Activated naive CD8-positive, alpha-beta T cell (primary cell): ENCODE data around the gene MELTF.

Experiments
- H3K27ac Mint-ChIP-seq: one replicate; pipeline ENCODE4 v1.8.0; 2021; ENCODE audit warnings: mixed read lengths
- H3K27me3 Mint-ChIP-seq: one replicate; pipeline ENCODE4 v1.8.0; 2021; ENCODE audit warnings: mixed read lengths
- H3K36me3 Mint-ChIP-seq: one replicate; pipeline ENCODE4 v1.8.0; 2021; ENCODE audit warnings: mixed read lengths
- H3K4me1 Mint-ChIP-seq: one replicate; pipeline ENCODE4 v1.8.0; 2021; ENCODE audit warnings: low read depth, mixed read lengths
- H3K4me3 Mint-ChIP-seq: one replicate; pipeline ENCODE4 v1.8.0; 2021; ENCODE audit warnings: mild to moderate bottlenecking, mixed read lengths
- H3K9me3 Mint-ChIP-seq: one replicate; pipeline ENCODE4 v1.8.0; 2021; ENCODE audit warnings: low read depth, mixed read lengths

Gene MELTF

DNA sequence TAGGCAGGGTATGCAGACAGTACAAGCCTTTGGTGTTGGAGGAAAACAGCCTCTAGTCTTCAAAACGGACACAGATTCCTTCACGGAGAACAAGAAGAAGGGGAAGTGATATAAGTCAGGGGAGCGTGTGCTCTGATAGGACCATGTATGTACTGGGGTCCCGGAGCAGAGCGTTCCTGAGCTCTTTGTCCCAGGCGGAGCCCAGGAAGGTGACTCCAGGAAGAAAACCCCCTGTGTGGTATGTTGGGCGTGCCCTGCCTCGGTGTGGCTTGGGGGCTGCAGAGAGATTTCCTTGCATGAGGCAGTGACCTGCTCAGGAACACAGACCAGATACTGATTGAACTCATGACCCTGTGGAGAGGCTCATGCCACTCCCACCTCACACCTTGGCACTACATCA lies 21.7 kb downstream of the MELTF start:
- Mint-ChIP-seq H3K4me1 (peaks cover 5% of the 10 kb centered on the region), H3K36me3 (no peaks in the 10 kb centered on the region)

DNA sequence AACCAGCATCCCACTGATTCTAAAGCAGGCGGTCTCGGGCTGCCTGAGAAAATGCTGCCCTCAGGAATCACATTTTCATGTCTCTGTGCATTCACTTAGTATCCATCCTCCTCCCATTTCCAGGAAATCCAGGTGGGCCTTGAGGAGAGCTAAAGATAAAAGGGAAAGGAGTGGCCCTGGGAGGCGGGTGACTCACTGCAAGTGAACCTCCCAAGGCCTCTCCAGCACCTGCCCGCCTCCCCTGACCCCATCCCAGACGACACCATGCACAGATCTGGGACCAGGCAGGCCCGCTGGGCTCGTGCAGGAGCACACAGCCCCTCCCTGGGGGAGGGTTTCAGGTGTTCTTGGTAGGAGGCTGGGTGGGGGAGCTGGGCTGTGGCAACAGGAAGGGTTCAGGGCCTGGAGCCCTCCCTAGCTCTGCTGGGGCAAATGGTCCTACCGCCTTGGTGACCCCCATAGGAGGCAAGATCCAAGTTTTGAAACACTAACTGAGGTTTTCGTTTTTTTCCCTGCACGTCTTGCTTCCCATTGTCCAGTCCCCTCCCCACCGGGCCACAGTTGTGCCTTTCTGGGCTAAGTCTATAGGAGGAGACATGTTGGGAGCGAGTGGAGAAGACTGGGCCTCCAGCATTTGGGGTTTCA lies 22.2 kb downstream of the MELTF start:
- no peaks in the 10 kb centered on the region for H3K36me3 Mint-ChIP-seq
- H3K9me3 Mint-ChIP-seq = no peaks in the 10 kb centered on the region
- no peak overlapping the region for H3K27ac Mint-ChIP-seq
- H3K4me3 Mint-ChIP-seq = no peak overlapping the region
- peaks cover 5% of the 10 kb centered on the region for H3K4me1 Mint-ChIP-seq
- no peaks in the 10 kb centered on the region for H3K27me3 Mint-ChIP-seq

More for the DNA sequence above, 21.7 kb downstream of the MELTF start:
- H3K27ac Mint-ChIP-seq = no peak overlapping the region
- no peaks in the 10 kb centered on the region for H3K9me3 Mint-ChIP-seq
- H3K4me3 Mint-ChIP-seq = no peak overlapping the region
- no peaks in the 10 kb centered on the region for H3K27me3 Mint-ChIP-seq

DNA sequence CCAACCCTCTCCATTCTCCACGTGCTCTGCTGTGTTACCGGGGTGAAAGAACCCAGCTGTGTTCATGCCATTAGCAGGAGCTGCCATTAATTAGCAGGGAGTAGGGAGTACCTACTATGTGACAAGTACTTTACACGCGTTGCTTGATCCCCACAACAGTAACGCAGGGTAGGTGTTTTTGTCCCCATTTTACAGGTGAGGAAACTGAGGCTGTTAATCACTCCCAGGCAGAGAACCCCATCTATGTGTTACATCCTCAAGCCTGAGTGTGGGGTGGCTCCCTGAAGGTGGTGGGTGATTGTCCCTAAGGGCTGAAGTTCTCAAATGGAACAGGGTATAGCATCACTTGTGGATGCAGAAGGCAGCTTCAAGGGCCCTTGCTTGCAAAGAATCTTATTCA lies 22.8 kb downstream of the MELTF start:
- H3K4me1 Mint-ChIP-seq = peaks cover 5% of the 10 kb centered on the region
- no peaks in the 10 kb centered on the region for H3K36me3 Mint-ChIP-seq
- H3K9me3 Mint-ChIP-seq = no peaks in the 10 kb centered on the region
- H3K27ac Mint-ChIP-seq = no peak overlapping the region
- H3K27me3 Mint-ChIP-seq = no peaks in the 10 kb centered on the region
- no peak overlapping the region for H3K4me3 Mint-ChIP-seq

DNA sequence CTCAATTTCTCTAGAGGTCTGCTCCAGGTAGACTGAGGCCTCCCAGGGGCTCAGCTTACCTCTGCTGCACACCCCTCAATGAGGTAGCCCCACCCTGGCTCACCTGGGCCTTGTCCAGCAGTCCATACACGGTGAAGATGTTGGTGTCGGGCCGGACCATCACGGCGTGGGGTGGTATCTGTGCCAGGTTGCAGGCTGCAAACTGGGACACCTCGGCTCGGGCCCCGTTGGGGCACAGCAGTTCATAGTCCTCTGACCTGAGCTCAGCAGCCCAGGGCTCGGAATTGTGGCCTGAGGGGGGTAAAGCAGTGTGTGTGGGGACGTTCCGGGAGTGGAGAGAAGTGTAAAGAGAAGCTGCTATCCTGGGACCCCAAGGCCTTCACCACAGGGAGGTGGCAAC lies 23.2 kb downstream of the MELTF start:
- Mint-ChIP-seq H3K36me3 (no peaks in the 10 kb centered on the region), H3K9me3 (no peaks in the 10 kb centered on the region), H3K27ac (no peak overlapping the region), H3K4me3 (no peak overlapping the region), H3K27me3 (no peaks in the 10 kb centered on the region), H3K4me1 (peaks cover 7% of the 10 kb centered on the region)

DNA sequence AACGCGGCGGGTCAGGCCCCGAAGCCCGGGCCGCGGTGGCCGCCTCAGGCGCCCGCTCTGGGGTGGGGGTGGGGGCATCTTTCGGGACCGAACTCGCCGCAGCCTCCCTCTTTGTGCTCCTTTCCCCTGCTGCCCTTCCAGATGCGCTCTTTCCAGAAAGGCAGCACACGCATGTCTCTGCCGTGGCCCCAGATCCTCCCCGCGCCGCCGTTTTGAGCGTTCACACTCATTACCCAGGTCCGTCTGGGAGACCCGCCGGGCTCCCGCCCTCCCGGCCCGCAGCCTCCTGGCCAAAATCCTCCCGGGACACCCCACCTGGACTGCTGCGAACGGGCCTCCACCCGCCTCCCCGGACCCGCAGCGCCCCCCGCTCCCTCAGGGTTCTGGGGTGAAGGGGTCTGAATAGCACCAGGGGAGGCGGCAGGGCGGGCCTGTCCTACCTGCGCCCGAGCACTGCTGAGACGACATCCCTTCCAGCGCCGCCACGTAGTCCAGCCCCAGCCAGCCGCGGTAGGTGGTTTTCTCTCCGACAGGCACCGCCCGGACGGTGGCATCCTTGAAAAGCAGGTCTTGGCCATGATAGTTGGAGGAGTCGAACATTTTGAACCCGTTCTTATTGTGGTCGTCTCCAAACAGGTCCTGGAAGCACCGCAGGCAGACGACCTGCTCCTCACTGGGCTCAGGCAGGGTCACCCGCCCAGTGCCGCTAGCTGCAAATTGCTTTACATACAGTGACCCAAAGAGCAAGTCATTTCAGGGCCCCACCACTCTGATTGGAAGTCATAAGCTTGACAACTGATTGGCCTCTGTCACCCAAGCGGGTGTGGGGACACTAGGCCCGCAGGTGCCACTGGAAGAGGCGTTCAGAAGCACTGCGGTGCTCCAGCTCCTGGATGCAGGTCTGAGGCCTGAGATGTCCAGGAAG lies 25.9 kb downstream of the MELTF start:
- Mint-ChIP-seq H3K9me3 (no peaks in the 10 kb centered on the region), H3K4me1 (peaks cover 7% of the 10 kb centered on the region), H3K27me3 (no peaks in the 10 kb centered on the region), H3K36me3 (no peaks in the 10 kb centered on the region), H3K27ac (peak overlapping the region; percentile 84), H3K4me3 (peak overlapping the region; percentile 79)

DNA sequence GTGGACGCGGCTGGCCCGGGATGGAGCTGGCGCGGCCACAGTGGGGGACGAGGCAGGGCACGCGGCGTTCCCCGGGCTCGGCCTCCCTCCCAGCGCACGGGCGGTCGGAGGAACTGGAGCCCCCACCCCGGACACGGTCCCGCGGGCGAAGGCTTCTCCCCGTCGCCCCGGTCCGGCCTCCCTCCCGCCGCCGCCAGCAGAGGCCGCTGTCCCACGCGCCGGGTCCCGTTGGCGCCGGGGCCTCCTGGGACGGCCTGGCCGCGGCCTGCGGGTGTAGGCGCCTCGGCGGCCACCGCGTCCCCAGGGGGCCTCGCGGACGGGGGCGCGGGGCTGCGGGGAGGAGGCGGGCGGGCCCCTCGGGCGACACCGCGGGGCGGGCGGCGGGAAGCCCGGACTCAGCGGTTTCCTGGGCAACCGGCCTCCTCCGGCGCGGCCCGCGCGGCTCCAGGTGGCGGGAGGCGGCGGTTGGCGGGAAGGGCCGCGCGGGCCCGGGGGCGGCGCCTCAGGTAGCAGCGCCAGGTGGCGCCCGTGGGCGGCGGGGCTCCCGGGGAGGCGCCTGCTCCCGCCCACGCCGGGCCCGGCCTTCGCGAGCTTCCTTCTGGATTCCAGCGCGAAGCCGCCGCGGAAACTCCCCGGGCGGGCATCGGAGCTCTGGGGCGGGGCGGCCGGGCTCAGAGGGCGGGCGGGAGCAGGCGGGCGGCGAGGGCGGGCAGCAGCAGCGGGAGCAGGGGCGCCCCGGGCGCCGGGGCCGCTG lies 26.7 kb downstream of the MELTF start:
- H3K36me3 Mint-ChIP-seq = no peaks in the 10 kb centered on the region
- no peak overlapping the region for H3K4me3 Mint-ChIP-seq
- H3K4me1 Mint-ChIP-seq = peaks cover 7% of the 10 kb centered on the region
- no peak overlapping the region for H3K27ac Mint-ChIP-seq
- no peaks in the 10 kb centered on the region for H3K27me3 Mint-ChIP-seq
- H3K9me3 Mint-ChIP-seq = no peaks in the 10 kb centered on the region

DNA sequence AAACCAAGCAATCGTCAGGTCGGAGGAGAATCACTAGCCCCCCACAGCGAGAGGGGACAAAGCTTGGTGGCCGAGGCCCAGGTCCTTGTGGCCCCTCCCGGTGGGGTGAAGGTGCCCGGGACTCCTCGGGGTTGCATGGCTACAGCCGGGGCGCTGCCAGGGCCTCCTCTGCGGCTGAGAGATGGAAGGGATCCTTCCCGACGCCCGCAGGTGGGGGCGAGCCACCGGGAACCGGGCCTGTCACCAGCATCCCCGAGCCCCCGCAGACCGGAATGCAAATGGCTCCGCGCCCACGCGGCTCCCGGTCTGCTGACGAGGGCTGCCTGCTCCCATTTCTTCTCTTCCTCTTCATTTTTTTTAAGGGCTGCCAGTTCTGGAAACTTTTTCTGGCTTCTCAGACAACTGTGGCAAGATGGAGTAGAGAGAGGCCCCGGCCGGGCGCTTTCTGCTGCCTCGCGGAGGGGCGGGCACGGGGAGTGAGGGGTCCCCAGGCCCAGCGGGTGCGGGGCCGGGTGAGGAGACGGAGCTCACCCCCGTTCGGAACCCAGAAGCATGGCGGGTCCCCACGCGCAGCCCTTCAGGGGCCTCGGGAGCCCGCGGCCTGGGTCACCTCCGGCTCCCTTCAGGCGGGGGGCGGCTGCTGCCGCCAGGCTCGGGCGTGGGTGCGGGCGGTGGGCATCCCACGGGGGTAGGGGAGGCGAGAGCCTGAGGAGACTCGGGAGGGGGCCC lies 27.5 kb downstream of the MELTF start:
- Mint-ChIP-seq H3K27ac (peak overlapping the region; percentile 92), H3K36me3 (no peaks in the 10 kb centered on the region), H3K4me1 (peaks cover 7% of the 10 kb centered on the region), H3K9me3 (no peaks in the 10 kb centered on the region), H3K27me3 (no peaks in the 10 kb centered on the region), H3K4me3 (peak overlapping the region; percentile 85)

DNA sequence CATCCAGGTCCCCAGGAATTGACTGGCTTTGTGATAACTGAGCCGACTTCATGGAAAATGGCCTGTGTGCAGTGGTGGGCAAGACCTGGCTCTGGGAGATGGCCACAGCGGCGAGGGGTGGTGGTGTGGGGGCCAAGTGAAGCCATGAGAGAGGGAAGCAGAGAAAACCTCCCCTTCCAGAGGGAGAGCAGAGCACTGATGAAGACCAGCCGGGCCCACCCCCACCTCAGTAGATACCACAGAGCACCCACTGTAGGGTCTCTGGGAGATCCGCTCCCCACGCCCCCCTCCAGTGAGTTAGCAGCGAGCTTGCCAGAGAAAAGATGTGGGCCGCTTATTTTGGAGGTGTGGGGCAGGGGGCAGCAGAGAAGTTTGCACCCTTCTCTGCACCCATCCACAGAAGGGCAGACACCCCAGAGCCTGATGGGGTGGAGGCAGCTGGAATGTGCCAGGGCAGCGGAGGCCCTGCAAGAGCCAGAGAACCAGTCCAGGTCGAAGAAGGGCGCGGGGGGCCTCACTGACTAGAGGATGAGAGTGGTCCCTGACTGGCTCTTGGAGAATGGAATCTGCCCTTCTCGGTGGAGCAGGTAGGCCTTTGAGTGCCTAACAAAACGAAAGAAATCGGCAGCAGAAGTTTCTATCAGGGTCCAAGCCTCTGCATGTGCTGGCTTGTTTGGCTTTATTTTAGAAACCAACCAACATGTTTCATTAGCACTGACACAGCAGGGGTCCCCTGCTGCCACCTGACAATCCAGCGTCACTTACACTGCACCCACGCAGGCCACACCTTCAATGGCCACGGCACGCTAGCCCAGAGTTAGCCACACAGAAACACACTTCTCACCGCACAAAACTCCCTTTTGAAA lies 28.3 kb downstream of the MELTF start:
- Mint-ChIP-seq H3K27ac (peak overlapping the region; percentile 92), H3K4me3 (peak overlapping the region; percentile 85)

DNA sequence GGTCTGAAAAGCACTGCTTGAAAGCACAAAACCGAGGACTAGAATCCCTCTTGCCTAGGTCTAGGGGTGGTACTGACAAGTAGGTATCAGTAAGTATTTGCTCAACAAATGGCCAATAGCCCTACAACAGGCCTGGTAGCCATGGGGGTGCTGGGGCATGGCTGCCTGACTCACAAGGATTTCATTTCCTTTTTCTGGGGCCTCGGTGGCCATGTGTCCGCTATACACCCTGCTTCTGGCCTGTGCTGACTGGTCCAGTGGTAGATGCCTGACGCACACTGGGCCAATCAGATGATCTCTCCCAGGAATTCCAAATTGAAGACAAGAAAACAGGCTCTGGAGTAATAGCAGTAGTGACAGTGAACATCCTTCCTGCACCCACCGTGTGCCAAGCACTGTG lies 29.4 kb downstream of the MELTF start:
- Mint-ChIP-seq H3K27me3 (no peaks in the 10 kb centered on the region), H3K36me3 (no peaks in the 10 kb centered on the region), H3K9me3 (no peaks in the 10 kb centered on the region), H3K27ac (no peak overlapping the region), H3K4me1 (peaks cover 7% of the 10 kb centered on the region), H3K4me3 (no peak overlapping the region)

More for the DNA sequence above, 28.3 kb downstream of the MELTF start:
- Mint-ChIP-seq H3K4me1 (peaks cover 7% of the 10 kb centered on the region), H3K27me3 (no peaks in the 10 kb centered on the region), H3K9me3 (no peaks in the 10 kb centered on the region), H3K36me3 (no peaks in the 10 kb centered on the region)

DNA sequence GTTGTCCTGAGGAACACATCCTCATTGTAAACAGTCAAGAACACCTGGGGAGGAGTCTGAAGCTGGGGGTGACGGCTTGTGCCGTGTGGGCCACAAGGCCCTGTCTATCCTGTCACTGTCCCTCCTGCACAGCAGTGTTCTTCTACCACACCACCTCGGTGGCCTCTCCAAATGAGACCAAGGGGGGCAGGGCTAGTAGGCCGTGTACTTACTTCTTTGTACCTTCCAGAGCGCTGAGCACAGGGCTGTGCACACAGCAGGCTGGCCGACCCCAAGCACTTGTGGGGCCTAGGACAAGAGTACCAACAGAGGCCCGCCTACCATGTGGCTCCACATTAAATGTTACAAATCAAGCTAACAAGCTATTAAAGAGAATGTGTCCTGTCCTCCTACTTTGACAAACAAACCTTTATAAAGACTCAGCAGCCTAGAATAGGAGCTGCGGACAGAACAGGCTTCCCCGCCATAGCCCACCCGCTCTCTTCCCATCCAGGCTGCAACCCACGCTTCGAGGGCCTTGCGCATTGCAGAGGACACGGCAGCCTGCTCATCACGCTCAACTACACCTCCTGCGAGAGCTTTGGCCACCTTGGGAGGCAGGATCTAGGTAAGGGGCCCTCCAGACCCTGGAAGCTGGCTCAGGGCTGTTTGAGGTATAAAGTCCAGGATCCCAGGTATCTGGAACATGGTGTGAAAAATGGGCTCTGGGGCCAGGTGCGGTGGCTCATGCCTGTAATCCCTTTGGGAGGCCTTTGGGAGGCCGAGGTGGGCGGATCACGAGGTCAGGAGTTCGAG lies 30.5 kb downstream of the MELTF start:
- H3K36me3 Mint-ChIP-seq = no peaks in the 10 kb centered on the region
- H3K9me3 Mint-ChIP-seq = no peaks in the 10 kb centered on the region
- H3K27ac Mint-ChIP-seq = no peak overlapping the region
- no peaks in the 10 kb centered on the region for H3K27me3 Mint-ChIP-seq
- no peak overlapping the region for H3K4me3 Mint-ChIP-seq
- peaks cover 5% of the 10 kb centered on the region for H3K4me1 Mint-ChIP-seq

DNA sequence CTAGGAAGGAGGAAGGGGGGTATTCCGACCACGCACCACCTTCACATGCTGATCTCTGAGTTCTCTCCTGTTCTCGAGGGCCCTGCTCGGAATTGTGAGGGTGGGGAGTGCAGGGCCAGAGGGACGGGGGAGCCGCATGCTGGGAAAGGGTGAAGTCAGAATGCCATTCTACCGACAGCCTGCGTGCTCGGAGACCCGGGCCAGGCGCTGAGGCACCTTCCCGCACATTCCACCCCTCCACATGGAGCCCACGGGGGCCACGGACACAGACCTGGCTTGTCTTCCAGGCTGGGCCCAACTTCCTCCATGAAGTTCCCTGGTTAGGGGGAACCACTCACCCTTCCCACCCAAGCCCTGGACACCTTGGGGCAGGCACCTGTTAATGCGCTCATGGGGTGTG lies 32.3 kb downstream of the MELTF start:
- H3K27me3 Mint-ChIP-seq = no peaks in the 10 kb centered on the region
- no peak overlapping the region for H3K4me3 Mint-ChIP-seq
- H3K4me1 Mint-ChIP-seq = peaks cover 2% of the 10 kb centered on the region
- no peak overlapping the region for H3K27ac Mint-ChIP-seq
- no peaks in the 10 kb centered on the region for H3K36me3 Mint-ChIP-seq
- H3K9me3 Mint-ChIP-seq = no peaks in the 10 kb centered on the region

DNA sequence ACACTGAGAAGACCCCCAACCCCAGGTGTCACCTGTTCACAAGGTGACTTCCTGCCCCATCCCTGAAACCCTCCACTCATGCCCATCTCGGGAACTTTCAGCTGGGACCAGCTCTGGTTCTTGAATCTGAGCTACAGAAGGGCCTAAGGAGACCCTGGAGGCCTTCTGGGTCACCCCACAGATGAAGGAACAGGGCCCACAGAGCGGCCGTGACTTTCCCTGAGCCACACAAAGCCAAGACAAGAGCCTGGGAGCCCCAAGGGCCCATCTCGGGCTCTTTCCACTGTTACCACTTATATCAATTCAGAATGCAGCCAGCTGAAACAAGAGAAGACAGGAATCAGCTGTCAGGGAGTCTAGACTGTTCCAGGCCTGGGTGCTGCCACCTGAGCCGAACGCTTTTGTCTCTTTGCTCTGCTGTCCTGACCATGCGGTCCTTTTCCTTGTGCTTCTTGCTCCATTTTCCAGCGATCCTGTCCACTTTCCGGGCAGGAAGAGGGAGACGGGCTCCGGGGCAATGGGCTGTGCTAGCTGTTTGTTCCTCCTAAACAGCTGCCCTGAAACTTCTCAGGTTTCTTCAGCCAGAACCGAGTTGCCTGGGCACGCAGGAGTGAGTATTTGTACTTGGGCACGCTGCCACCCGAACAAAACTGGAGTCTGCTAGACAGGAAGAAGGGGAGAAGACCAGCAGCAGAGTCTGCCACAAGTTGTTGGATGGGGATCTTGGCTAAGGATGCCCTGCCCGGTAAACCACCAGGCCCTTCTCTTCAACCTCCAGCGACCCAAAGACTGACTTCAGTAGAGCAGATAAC lies 33.0 kb downstream of the MELTF start:
- Mint-ChIP-seq H3K9me3 (no peaks in the 10 kb centered on the region), H3K4me1 (peaks cover under 1% of the 10 kb centered on the region), H3K27me3 (no peaks in the 10 kb centered on the region), H3K36me3 (no peaks in the 10 kb centered on the region), H3K27ac (no peak overlapping the region), H3K4me3 (no peak overlapping the region)
